Keratinocyte (primary cell): ENCODE data around the gene CTIF. TPM values are rescaled to one million over a fixed set of nuclear protein-coding genes. Genes with fewer than 3 reads are reported as not detected.

ENCODE experiments used
- DNase-seq: peaks from one replicate; pipeline ENCODE4 v3.0.0-alpha.2; 2011; ENCODE audit warnings: low read depth, missing footprints, low spot score
- FAIRE-seq: peaks from 2 replicates; lab custom pipeline; 2011; peaks lifted over from hg19 to GRCh38; lab: Jason Lieb, UNC
- H2AFZ ChIP-seq: 2 replicates; pipeline ENCODE4 v1.6.0; 2012; ENCODE audit warnings: low read length, control low read depth, inconsistent platforms; ENCODE audit not compliant: control insufficient read depth
- H3K27ac ChIP-seq: 2 replicates; pipeline ENCODE4 v1.5.1; 2011; ENCODE audit warnings: low read length; ENCODE audit not compliant: control insufficient read depth, insufficient read depth
- H3K27me3 ChIP-seq: 3 replicates; pipeline ENCODE4 v1.6.0; 2011; ENCODE audit warnings: low read length; ENCODE audit not compliant: control insufficient read depth, insufficient read depth; ENCODE audit errors: extremely low read depth
- H3K36me3 ChIP-seq, 2 experiments: 2 replicates in 1 of 2; 3 replicates in 1 of 2; pipeline ENCODE4 v1.5.1; 2011; ENCODE audit warnings: low read length in 2 of 2, mild to moderate bottlenecking in 1 of 2; ENCODE audit not compliant: control insufficient read depth in 2 of 2, insufficient read depth in 2 of 2; ENCODE audit errors: extremely low read depth in 1 of 2
- H3K4me1 ChIP-seq: 3 replicates; pipeline ENCODE4 v1.5.1; 2011; ENCODE audit warnings: low read length; ENCODE audit not compliant: control insufficient read depth, insufficient read depth; ENCODE audit errors: extremely low read depth
- H3K4me2 ChIP-seq: 3 replicates; pipeline ENCODE4 v1.6.0; 2011; ENCODE audit warnings: low read depth, low read length; ENCODE audit not compliant: control insufficient read depth, insufficient read depth; ENCODE audit errors: extremely low read depth
- H3K4me3 ChIP-seq, 3 experiments: fragments of 200-600 bp in 1 of 3; sonication (generic) in 1 of 3; 2 replicates in 2 of 3; 3 replicates in 1 of 3; pipeline ENCODE4 v1.5.1; 2011 to 2016; ENCODE audit warnings: low read length in 3 of 3, mild to moderate bottlenecking in 3 of 3, control low read depth in 2 of 3, inconsistent platforms in 1 of 3, low read depth in 1 of 3, mixed read lengths in 1 of 3, mixed run types in 1 of 3, moderate library complexity in 1 of 3; ENCODE audit not compliant: control insufficient read depth in 2 of 3, insufficient read depth in 2 of 3; ENCODE audit errors: extremely low read depth in 1 of 3
- H3K79me2 ChIP-seq: 2 replicates; pipeline ENCODE4 v1.6.0; 2012; ENCODE audit warnings: low read length; ENCODE audit not compliant: control insufficient read depth, insufficient read depth
- H3K9ac ChIP-seq: 3 replicates; pipeline ENCODE4 v1.6.0; 2011; ENCODE audit warnings: low read length; ENCODE audit not compliant: control insufficient read depth, insufficient read depth; ENCODE audit errors: extremely low read depth
- H3K9me1 ChIP-seq: 3 replicates; pipeline ENCODE4 v1.6.0; 2011; ENCODE audit warnings: low read length; ENCODE audit not compliant: control insufficient read depth, insufficient read depth; ENCODE audit errors: extremely low read depth
- H3K9me3 ChIP-seq: 2 replicates; pipeline ENCODE4 v1.5.1; 2012; ENCODE audit warnings: low read depth, low read length; ENCODE audit not compliant: control insufficient read depth
- H4K20me1 ChIP-seq: 3 replicates; pipeline ENCODE4 v1.6.0; 2011; ENCODE audit warnings: low read length; ENCODE audit not compliant: control insufficient read depth, insufficient read depth; ENCODE audit errors: extremely low read depth
- CTCF ChIP-seq, 3 experiments: IDR thresholded peaks in 1 of 3; conservative IDR thresholded peaks in 1 of 3; optimal IDR thresholded peaks in 1 of 3; 2 replicates in 2 of 3; 3 replicates in 1 of 3; pipeline versions ENCODE3 to v1.5.1; 2011; ENCODE audit warnings: low read length in 3 of 3, mild to moderate bottlenecking in 3 of 3, moderate library complexity in 2 of 3, control low read depth in 1 of 3, inconsistent platforms in 1 of 3; ENCODE audit not compliant: insufficient read depth in 2 of 3; ENCODE audit errors: extremely low read depth in 1 of 3
- EZH2 ChIP-seq: IDR thresholded peaks from one replicate; pipeline ENCODE4 v1.6.1; 2012; ENCODE audit warnings: inconsistent platforms, mild to moderate bottlenecking, low read length, moderate library complexity
- dilution Hi-C: fragments of 300-500 bp; cut with MboI; formaldehyde crosslinking; loops from one replicate; pipeline ENCODE4 v1.7.0; 2020; ENCODE audit warnings: low sequenced_read_pairs; ENCODE audit not compliant: extremely low pct_ligation_motif_present
- polyA plus RNA-seq, 5 experiments: library from polyadenylated mRNA; depleted of rRNA in 3 of 5; stranded (reverse) in 3 of 5; stranded (forward) in 1 of 5; unstranded in 1 of 5; fragments of >200 nt; gene quantifications; 1 replicate in 1 of 5; 2 replicates in 3 of 5; 3 replicates in 1 of 5; pipeline versions ENCODE4 v1.2.1 to v1.2.3, GENCODE V29; 2011 to 2012; ENCODE audit warnings: missing spikeins in 2 of 5, low read depth in 1 of 5, low replicate concordance in 1 of 5

Gene CTIF
- polyA plus RNA-seq, 1 donor (not counting 4 experiments of a cell fraction or from before 2014, with no cell fraction given), result 15.0 TPM

GRCh38 chr18:48629730-48630324 lies 91.0 kb downstream of the CTIF start:
- no peaks in the 10 kb centered on the region for H3K27me3 ChIP-seq
- FAIRE-seq (peak; percentile 95), DNase-seq (no peak)
- peak overlapping the region; percentile 56 for H3K4me2 ChIP-seq
- peaks cover 13 to 15% of the 10 kb centered on the region in 2 experiments for H3K36me3 ChIP-seq
- peak overlapping the region; percentile 22 for H2AFZ ChIP-seq
- peaks cover 6% of the 10 kb centered on the region for H3K79me2 ChIP-seq
- H3K9me1 ChIP-seq, result no peaks in the 10 kb centered on the region
- peak overlapping the region in 1 of 3 experiments; percentile 22 for H3K4me3 ChIP-seq
- peak overlapping the region; percentile 61 for H3K9ac ChIP-seq
- no peaks in the 10 kb centered on the region for H4K20me1 ChIP-seq
- H3K27ac ChIP-seq, result peak overlapping the region; percentile 91
- TF ChIP-seq CTCF (optimal IDR thresholded peaks at IDR 0.05 in 1 of 3, IDR thresholded peaks at IDR 0.05 in 1 of 3, conservative IDR thresholded peaks at IDR 0.05 in 1 of 3; ENCODE audit: extremely low read depth in 1 of 3, insufficient read depth in 2 of 3, low read length in 3 of 3), result no peak
- TF ChIP-seq EZH2, result no peak
- peaks cover 12% of the 10 kb centered on the region for H3K4me1 ChIP-seq
- H3K9me3 ChIP-seq, result no peaks in the 10 kb centered on the region
- dilution Hi-C loops, result no loop called here

GRCh38 chr18:48631851-48632250 lies 93.0 kb downstream of the CTIF start:
- peaks cover 6% of the 10 kb centered on the region for H3K79me2 ChIP-seq
- no peak for FAIRE-seq
- dilution Hi-C loops, result no loop called here

More at GRCh38 chr18:48631851-48632250, 93.0 kb downstream of the CTIF start:
- Histone ChIP-seq H3K4me1 (peaks cover 12% of the 10 kb centered on the region), H2AFZ (no peak overlapping the region), H3K9me1 (no peaks in the 10 kb centered on the region), H3K4me3 (no peak overlapping the region), H3K36me3 (peaks cover 11 to 15% of the 10 kb centered on the region in 2 experiments), H3K9ac (no peak overlapping the region), H4K20me1 (no peaks in the 10 kb centered on the region), H3K27ac (no peak overlapping the region), H3K9me3 (no peaks in the 10 kb centered on the region), H3K4me2 (no peak overlapping the region), H3K27me3 (no peaks in the 10 kb centered on the region)
- no peak for DNase-seq
- TF ChIP-seq EZH2 (no peak), CTCF (optimal IDR thresholded peaks at IDR 0.05 in 1 of 3, IDR thresholded peaks at IDR 0.05 in 1 of 3, conservative IDR thresholded peaks at IDR 0.05 in 1 of 3; ENCODE audit: extremely low read depth in 1 of 3, insufficient read depth in 2 of 3, low read length in 3 of 3) (no peak)
